Activated CD8-positive, alpha-beta memory T cell treated with anti-CD3 and anti-CD28 coated beads, Interleukin-2, amount 50 U/mL, for 24 hours (primary cell): ENCODE results near the gene SSTR4.
"Not testable (repeated sequence)": the region's sequence is repeated elsewhere in the genome, so short reads cannot be mapped to it uniquely, and the experiment has no call there.

Experiments
- DNase-seq: peaks from one replicate; pipeline ENCODE4 v3.0.0-alpha.2; 2020; ENCODE audit errors: extremely low read depth

The SSTR4 gene

DNA sequence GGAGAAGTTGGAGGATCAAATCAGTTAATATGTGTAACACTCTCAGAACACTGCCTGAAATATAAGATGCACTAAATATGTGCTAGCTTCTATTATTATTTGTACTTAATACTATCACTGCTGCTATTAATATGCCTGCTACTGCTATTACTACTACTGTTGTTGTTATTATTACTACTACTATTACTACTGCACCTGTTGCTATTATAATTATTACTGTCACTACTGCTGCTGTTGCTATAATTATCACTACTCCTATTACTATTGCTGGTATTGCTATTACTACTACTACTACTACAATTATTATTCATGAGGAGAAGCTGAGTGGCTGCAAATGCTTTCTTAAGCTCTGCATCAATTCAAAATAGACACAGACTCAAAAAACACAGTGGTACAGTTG lies 16.7 kb upstream of the SSTR4 start:
- no peak for DNase-seq

DNA sequence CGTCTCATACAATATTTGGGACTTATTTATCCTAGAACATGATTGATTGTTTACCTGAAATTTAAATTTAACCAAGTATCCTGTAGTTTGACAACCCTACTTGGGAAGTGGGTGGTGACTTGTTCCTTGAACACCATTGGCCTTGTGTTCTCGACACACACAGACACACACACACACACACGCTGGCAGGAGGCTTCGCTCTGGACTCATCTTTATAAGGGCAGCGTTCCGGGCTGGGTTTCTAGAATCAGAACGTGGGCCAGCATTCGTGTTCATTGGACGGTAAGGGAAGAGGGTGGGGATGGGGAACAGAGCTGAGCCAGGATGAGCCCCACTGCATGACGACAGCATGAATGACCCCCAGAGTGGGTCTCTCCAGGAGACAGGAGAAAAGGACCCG lies 16.2 kb upstream of the SSTR4 start:
- no peak for DNase-seq

DNA sequence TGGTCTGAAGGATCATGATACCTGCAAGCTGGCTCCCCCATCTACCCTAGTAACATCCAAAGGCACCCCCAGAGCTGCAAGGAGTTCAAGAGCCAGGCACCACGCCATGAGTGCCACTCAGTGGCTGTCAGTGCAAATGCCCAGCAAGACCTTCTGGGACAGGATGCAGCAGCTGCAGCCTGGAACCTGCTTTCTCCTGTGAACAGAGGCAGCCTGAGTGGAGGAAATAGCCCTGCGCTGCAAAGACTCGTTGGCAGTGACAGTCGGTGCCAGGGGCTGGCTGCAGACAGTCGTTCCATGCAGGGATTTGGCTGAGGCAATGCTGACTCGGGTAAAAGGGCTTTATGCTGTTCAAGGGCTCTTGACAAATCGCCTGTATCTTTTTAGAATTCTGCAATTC lies 15.7 kb upstream of the SSTR4 start:
- no peak for DNase-seq

DNA sequence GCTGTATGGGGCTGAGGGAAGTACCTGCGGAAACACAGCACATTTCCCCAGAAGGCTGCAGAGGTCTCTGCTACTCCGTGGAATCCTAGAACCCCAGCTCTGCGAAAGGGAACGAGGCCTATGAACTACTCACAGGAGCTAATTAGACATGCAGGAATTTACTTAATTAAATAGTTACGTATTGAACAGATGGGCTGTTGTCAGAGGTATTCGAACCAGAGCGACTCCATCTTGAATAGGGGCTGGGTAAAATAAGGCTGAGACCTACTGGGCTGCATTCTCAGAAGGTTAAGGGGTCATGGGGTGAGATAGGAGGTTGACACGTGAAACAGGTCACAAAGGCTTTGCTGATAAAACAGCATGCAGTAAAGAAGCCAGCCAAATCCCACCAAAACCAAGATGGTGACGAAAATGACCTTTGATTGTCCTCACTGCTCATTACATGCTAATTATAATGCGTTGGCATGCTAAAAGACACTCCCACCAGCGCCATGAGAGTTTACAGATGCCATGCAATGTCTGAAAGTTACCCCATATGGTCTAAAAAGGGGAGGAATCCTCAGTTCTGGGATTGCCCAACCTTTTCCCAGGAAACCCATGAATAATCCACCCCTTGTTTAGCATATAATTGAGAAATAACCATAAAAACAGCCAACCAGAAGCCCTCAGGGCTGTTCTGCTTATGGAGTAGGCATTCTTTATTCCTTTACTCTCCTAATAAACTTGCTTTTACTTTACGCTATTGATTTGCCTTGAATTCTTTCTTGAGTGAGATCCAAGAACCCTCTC lies 14.7 kb upstream of the SSTR4 start:
- DNase-seq: no peak

DNA sequence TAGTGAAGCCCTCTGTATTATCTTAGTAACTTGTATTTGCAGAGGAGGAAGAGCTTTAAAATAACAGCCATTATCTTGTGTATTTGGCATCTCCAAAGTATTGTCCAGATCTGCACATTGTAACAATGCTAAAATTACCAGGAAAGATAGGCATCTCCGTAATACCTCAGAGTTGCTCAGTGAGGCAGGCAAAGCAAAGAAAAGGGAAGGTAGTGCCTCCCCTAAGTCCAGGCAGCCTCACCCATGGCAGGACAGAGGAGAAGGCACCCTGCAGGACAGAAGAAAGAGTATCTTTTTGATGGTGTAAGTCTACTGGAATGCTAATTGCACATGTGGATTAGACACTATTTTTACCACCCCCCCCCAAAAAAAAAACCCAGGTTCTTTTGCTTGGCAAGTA lies 13.6 kb upstream of the SSTR4 start:
- no peak for DNase-seq

DNA sequence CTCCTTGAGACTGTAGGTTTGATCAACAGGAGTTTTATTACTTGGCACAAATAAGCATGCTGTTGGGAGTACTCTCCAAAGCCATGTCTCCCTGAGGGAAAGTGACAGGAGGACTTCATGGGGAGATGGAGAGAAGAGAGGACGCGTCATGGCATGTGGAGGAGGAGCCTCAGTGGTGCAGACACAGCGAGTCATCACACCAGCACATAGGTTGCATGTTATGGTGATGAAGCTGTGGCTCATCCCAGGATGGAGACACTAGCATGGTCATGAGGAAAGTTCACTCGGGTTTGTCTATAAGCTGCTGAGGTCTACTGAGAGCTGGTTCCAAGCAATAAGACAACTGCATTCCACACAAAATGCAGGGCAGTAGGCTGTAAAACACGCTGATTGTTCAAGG lies 13.2 kb upstream of the SSTR4 start:
- no peak for DNase-seq

DNA sequence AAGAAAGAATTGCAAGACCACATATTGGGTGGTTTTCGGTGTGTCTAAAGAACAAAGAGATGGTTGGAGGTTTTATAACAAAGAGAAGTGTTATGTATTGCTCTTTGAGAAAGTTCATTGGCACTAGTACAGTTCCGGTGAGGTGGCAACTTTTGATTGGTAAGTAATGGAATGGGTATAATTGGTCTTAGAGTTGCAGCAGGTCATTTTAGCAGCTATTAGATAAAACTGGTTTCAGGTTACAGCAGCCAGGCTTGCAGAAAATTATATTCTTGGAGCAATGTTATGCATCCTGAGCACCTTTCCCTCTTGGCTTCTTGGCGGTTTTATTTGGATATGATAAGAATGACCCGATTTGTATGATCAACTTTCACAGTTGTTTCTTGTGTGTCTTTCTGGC lies 12.3 kb upstream of the SSTR4 start:
- no peak for DNase-seq

DNA sequence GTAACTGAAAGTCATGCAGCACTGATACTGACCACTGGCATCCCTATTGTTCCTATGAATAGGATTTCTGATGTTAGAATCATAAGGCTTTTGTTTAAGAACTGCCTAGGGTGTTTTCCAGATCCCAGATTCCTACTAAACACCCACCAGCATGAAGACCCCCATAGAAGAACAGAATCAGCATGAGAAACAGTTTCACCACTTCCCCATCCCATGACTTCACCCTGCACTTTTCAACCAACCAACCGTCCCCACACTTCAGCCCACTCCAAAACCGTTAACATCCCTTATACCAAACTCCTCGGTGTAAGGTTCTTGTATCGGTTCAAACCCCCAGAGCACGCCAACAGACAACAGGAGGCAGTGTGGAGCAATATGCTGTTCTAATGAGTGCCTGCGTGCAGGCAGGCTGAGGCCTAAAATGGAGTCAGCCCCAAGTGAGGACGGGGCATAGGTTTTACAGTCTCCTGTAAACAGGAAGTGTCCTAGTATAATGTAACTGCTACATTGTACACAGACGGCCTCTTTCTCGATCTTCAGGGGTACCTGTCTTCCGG lies 11.4 kb upstream of the SSTR4 start:
- no peak for DNase-seq

DNA sequence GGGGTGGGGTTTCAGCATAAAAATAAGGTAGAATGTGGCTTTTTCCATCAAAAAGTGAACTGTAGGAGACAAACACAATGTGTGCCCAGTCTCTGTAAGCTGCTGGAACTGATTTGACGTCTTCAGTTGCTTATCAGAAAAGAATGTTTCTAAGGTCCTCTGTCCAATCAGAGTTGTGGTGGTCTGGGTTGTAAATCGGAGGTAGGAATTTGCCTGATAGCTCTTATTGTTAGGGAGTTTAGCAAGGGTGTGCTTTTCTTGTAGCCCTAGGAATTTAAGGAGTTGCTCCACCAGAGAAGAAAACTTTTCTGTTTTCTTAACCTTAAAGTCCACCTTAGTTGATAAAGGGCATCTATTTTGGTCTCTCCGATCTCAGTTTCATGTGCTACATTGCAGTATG lies 10.4 kb upstream of the SSTR4 start:
- no peak for DNase-seq

DNA sequence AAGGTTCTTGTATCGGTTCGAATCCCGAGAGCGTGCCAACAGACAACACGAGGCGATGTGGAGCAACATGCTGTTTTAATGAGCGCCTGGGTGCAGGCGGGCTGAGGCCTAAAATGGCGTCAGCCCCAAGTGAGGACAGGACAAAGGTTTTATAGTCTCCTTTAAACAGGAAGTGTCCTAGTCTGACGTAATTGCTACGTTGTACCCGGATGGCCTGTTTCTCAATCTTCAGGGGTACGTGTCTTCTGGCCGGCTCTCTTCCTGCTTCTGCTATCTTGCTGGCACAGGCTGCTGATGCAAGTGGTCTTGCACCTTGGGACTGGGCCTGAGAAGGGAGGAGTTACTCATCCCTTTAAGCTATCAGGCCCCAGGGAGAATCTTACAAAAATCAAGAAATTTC lies 9.6 kb upstream of the SSTR4 start:
- not testable (repeated sequence) for DNase-seq

DNA sequence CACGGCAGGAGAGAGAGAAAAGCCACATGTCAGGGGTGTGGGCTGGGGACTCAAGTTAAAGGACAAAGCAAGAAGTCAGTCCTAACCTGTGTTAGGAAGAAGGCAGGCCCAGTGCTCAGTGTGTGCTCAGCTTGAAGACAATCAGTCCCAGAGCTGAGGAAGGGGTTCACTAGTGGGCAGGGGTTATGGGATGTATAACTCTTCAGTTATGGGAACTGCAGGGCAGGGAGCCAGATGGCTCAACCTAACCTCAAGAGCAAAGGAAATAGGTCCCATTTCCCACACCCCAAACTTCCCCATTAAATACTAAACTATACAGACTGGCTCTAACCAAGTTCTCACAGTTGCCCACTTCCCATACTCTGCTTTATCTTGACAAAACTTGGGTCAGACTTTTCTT lies 7.4 kb upstream of the SSTR4 start:
- DNase-seq: no peak

DNA sequence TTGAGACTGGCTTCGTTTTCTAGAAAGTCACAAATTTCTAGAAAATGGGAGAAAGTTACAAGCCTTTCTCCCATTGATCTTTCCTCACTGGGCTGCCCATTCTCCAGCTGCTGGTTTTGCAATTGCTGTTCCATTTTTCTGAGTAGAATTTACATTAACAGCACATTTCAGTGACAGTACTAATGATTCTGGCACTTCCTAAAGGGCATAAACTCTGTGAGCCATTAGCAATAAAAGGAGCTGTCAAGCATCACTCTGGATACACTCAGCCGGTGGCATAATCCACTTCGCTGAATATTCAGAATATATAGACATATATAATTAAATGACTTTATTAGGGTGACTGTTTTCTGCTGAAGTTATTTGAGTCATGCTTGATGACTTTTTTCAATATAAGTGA lies 6.7 kb upstream of the SSTR4 start:
- no peak for DNase-seq

DNA sequence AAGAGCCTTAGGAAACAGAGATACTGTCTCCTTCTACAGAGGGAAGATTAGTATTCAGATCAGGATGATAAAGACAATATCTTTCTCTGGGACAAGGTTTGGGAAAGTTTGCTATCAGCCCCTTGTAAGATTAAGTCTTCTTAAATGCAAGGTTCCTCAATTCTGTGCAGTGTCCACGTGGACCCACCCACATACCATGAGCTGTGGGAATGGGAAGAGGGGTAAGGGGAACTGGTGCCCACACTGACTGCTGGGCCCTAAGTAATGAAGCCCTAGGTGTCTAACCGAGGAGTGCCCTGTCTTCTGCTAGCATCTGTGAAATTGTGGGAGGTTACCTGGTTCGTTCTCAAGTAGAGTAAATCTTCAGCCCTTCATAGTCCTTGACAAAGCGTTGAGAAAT lies 5.8 kb upstream of the SSTR4 start:
- DNase-seq: no peak

DNA sequence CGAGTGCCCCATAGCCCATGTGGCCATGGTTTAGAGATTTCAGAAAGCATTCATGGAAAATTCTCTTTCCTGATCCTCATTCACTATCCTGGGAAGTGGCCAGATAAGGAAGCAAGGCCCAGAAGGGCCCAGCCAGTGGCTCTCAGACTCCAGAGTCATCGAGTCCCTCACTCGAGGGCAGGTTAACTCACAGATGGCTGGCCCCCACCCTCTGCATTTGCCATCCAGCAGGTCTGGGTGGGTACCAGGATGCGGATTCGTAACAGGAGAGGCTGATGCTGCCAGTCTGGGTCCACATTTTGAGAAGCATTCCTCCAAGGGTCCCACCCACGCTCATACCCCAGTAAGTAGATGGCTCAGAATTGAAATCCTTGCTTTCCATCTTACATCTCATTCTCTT lies 3.8 kb upstream of the SSTR4 start:
- no peak for DNase-seq

DNA sequence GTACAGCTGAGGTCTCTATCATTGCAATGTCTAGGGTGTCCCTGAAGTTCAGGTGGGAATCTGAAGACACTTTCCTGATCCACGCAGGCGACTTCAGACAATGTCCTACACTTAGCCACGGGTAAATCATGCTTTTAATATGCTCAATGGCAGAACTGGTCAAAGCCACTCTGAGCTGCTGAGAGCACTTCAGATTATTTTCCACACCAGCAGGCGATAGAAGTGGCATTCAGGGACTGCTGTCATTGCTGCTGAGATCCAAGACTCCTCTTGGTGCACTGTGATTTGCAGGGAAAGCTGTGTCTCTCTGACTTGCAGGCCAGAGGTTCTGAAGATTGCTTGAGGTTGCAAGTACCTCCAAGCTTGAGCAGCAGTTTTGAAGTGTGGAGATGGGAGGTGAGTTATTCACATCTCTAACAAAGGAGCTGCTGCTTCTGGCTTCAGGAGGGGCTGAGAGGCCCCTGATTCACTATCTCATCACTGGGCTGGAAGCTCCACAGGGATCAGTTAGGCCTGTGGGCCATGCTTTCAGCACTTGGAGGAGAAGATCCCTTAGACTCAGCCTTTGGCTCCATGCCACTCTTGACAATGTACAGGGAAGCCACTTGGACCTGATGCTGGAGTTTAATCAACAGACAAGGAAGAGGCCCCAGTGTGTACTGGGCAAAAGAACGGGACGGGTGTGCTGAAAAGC lies 2.9 kb upstream of the SSTR4 start:
- DNase-seq: no peak

DNA sequence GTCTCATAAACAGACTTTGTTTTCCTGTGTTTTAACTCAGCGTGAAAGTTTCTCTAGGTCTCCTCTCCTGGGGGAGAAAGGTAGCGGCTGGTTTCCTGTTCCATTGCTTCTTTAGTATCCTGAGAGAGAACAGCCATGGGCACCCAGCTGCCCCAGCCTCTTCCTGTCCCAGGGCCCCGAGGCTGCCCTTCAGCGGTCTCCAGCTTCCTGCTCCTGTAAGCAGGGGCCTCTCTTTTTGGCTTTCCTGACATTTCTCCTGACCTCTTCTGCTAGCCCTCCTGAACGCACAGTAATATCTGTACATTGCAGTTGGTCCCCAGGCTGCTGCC lies 2.4 kb upstream of the SSTR4 start:
- DNase-seq: no peak

DNA sequence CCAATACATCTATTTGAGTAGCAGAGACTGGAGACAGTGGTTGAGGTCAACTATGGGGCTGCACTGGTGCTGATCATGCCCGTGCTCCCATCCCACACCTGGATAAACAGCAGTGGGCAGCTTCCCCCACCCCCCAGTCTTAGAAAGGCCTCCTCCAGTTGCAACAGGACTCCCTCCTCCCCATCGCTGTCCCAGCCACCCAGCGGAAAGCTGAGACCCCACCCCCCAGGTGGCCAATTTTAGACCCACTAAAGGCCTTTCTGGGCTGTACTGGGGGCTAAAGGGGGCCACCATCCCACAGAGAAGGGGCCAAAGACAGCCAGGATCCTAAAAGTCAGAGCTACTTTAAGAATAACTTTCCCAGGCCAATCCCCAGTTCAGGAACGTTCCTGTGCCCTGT lies 1.2 kb upstream of the SSTR4 start:
- no peak for DNase-seq

DNA sequence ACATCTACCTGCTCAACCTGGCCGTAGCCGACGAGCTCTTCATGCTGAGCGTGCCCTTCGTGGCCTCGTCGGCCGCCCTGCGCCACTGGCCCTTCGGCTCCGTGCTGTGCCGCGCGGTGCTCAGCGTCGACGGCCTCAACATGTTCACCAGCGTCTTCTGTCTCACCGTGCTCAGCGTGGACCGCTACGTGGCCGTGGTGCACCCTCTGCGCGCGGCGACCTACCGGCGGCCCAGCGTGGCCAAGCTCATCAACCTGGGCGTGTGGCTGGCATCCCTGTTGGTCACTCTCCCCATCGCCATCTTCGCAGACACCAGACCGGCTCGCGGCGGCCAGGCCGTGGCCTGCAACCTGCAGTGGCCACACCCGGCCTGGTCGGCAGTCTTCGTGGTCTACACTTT lies 619 bp downstream of the SSTR4 start:
- no peak for DNase-seq

DNA sequence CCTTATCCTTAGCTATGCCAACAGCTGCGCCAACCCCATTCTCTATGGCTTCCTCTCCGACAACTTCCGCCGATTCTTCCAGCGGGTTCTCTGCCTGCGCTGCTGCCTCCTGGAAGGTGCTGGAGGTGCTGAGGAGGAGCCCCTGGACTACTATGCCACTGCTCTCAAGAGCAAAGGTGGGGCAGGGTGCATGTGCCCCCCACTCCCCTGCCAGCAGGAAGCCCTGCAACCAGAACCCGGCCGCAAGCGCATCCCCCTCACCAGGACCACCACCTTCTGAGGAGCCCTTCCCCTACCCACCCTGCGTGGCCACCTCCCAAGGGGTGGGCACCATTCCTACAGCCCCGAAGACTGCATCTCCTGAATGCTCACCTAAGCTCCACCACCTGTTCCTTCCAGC lies 1.3 kb downstream of the SSTR4 start:
- no peak for DNase-seq

DNA sequence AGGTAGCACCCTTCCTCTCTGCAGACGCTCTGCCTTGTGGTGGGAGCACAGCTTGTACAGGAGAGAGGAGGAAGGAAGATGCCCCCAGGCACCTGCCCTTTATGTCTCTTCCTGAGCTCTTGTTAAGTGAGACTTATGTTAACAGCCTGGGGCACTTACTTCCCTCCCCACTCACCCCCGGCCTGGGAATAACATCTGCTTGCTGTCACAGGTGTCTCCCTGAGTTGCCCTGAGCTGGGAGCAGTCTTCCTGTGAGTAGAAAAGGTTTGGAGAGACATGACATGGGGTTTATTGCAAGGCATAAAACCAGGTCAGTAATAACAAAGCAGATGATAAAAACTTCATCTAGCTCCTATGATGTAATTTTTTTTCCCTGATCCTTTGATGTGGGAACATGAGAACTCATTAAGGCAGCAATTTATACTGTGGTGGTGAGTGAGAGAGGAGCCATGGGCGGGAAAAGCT lies 1.9 kb downstream of the SSTR4 start:
- no peak for DNase-seq

DNA sequence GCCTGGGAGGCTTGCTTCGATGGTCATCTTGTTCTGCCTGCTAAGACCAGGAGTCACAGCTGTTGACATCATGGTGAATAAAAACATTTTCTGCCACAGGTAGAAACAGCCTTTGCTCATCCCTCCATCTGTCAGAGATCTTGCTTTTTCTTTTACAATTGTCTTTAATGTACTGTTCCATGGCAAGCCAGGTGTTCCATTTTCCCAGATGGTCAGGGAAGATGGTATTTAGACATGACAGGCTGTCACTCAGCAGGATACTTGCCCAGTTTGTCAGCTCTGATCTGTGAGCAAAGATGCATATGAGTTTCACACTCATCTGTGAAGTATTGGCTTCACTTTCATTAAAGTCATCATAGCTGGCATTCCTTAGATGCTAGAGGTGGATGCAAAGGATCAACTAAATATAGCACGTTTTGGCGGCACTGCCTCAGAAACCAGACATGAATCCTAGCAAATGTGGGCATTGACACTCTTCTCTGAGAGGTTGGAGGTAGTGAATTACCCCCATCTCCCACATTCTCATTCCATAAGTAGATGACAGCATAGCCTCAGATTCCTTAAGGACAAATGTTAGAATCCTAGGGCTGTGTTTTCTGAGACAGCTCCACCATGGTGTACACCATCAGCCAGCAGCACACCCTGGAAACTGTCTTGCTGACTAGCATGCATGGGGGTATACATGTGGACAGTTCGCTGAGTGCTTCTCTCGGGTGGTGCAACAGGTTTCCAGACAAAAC lies 4.2 kb downstream of the SSTR4 start:
- no peak for DNase-seq

DNA sequence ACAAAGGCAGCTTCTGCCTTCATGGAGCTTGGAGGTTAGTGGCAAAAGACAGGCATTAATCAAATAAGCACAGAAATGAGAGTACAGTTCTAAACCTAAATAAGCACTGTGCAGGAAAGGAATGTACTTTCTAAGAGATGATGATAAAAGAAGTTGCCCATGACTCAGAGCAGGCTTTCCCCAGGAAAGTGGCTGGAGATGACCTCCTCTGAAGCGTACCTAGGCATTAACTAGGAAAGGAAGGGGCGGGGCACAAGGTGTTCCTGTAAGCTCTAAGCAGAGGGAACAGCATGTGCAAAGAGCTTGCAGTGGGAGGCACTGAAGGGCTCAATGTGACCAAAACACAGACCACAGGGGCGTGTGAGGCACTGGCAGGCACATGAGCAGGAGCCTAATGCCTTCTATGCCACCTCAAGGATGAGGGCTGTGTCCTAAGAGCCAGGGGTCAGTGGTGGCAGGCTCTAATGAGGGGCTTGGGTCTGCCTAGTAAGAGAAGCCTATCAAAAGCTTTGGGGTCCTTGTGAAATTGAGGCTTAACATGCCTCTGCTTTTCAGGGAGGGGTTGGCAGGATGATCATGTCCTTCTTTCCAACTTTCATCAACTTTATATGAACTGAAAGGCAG lies 4.9 kb downstream of the SSTR4 start:
- DNase-seq: no peak
